Lung (tissue), 12 donors: ENCODE results near the gene CDKN2B. TPM values are rescaled to one million over a fixed set of nuclear protein-coding genes. Genes with fewer than 3 reads are reported as not detected.

Experiments
- ATAC-seq: fragments of 200-7000 bp; cut with Tn5 transposase; one replicate; pipeline ENCODE4 v1.9.1; 2020; ENCODE audit warnings: moderate number of reproducible peaks; ENCODE audit not compliant: insufficient read depth, low FRiP score
- DNase-seq, 3 donors: peaks; one replicate each; pipeline ENCODE4 v3.0.0-alpha.2; 2013 to 2017
- H3K27ac ChIP-seq, 2 donors: one replicate each; pipeline ENCODE4 v1.5.1; 2013; ENCODE audit warnings: mild to moderate bottlenecking in 2 of 2, moderate library complexity in 2 of 2, control low read depth in 1 of 2, inconsistent platforms in 1 of 2, low read depth in 1 of 2, low read length in 1 of 2
- H3K27me3 ChIP-seq, 3 donors: one replicate each; pipeline ENCODE4 v1.5.1; 2013; ENCODE audit warnings: low read length in 2 of 3; ENCODE audit not compliant: control insufficient read depth in 3 of 3, insufficient read depth in 3 of 3
- H3K36me3 ChIP-seq, 4 donors: one replicate each; pipeline ENCODE4 v1.5.1; 2013; ENCODE audit warnings: low read length in 4 of 4, mild to moderate bottlenecking in 1 of 4, moderate library complexity in 1 of 4; ENCODE audit not compliant: control insufficient read depth in 4 of 4, insufficient read depth in 4 of 4
- H3K4me1 ChIP-seq, 5 donors: one replicate each; pipeline ENCODE4 v1.5.1; 2013; ENCODE audit warnings: low read length in 5 of 5, mild to moderate bottlenecking in 2 of 5, moderate library complexity in 1 of 5; ENCODE audit not compliant: control insufficient read depth in 5 of 5, insufficient read depth in 5 of 5
- H3K4me3 ChIP-seq: one replicate; pipeline ENCODE4 v1.5.1; 2013; ENCODE audit warnings: mild to moderate bottlenecking, control low read depth, moderate library complexity
- H3K9ac ChIP-seq, 2 donors: one replicate each; pipeline ENCODE4 v1.5.1; 2013; ENCODE audit warnings: low read length in 2 of 2, control low read depth in 1 of 2; ENCODE audit not compliant: insufficient read depth in 1 of 2
- H3K9me3 ChIP-seq, 4 donors: one replicate each; pipeline ENCODE4 v1.5.1; 2013; ENCODE audit warnings: low read length in 3 of 4, mild to moderate bottlenecking in 1 of 4, moderate library complexity in 1 of 4; ENCODE audit not compliant: control insufficient read depth in 4 of 4, insufficient read depth in 3 of 4
- WGBS, 2 donors: extraction: QIAGEN DNeasy Blood & Tissue Kit; methylation state at CpG; one replicate each; pipeline ENCODE4 v1.1.7; 2013; 5-methylcytosine and 5-hydroxymethylcytosine counted together
- polyA plus RNA-seq, 2 donors: library from polyadenylated mRNA; stranded (reverse); fragments of 200-250 nt; gene quantifications; one replicate each; pipeline ENCODE4 v1.2.1, GENCODE V29; 2013
- total RNA-seq, 2 donors: library from RNA; depleted of rRNA in 1 of 2; stranded (reverse); fragments of >200 nt in 1 of 2; gene quantifications; one replicate each; pipeline ENCODE4 v1.2.1, GENCODE V29; 2014 to 2021
- TF ChIP-seq, protein P1 (sequence below): IDR thresholded peaks from 2 replicates; pipeline ENCODE4 v1.5.1; 2012; ENCODE audit warnings: mild to moderate bottlenecking; ENCODE audit errors: control extremely low read depth, extremely low read depth
- donor health status: control.
- donor health status: control.
- donor health status: Bipolar disorder and iron deficiency.
- donor health status: healthy.
- donor health status: DM: yes; HTN: yes; CAD: no.

CDKN2B gene
- total and polyA plus RNA-seq, 4 donors: 5.5 to 16.1 (median 11.2) TPM

GRCh38 chr9:21969011-21969940 lies 39.8 kb downstream of the CDKN2B start:
- H3K9me3 ChIP-seq: peaks cover 0 to 38% (median 0%) of the 10 kb centered on the region in 4 donors
- no peak overlapping the region for H3K9ac ChIP-seq
- peaks cover 0 to 14% (median 8%) of the 10 kb centered on the region in 5 donors for H3K4me1 ChIP-seq
- peaks cover 4 to 96% (median 93%) of the 10 kb centered on the region in 3 donors for H3K27me3 ChIP-seq
- ATAC-seq: no peak
- TF ChIP-seq, protein P1, sequence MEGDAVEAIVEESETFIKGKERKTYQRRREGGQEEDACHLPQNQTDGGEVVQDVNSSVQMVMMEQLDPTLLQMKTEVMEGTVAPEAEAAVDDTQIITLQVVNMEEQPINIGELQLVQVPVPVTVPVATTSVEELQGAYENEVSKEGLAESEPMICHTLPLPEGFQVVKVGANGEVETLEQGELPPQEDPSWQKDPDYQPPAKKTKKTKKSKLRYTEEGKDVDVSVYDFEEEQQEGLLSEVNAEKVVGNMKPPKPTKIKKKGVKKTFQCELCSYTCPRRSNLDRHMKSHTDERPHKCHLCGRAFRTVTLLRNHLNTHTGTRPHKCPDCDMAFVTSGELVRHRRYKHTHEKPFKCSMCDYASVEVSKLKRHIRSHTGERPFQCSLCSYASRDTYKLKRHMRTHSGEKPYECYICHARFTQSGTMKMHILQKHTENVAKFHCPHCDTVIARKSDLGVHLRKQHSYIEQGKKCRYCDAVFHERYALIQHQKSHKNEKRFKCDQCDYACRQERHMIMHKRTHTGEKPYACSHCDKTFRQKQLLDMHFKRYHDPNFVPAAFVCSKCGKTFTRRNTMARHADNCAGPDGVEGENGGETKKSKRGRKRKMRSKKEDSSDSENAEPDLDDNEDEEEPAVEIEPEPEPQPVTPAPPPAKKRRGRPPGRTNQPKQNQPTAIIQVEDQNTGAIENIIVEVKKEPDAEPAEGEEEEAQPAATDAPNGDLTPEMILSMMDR: no peak
- no peaks in the 10 kb centered on the region for H3K36me3 ChIP-seq
- DNase-seq: no peak
- no peak overlapping the region for H3K4me3 ChIP-seq
- no peak overlapping the region for H3K27ac ChIP-seq
- 7 to 9% methylated on average over 28 of the region's 28 CpGs for WGBS, 2 donors

DNA sequence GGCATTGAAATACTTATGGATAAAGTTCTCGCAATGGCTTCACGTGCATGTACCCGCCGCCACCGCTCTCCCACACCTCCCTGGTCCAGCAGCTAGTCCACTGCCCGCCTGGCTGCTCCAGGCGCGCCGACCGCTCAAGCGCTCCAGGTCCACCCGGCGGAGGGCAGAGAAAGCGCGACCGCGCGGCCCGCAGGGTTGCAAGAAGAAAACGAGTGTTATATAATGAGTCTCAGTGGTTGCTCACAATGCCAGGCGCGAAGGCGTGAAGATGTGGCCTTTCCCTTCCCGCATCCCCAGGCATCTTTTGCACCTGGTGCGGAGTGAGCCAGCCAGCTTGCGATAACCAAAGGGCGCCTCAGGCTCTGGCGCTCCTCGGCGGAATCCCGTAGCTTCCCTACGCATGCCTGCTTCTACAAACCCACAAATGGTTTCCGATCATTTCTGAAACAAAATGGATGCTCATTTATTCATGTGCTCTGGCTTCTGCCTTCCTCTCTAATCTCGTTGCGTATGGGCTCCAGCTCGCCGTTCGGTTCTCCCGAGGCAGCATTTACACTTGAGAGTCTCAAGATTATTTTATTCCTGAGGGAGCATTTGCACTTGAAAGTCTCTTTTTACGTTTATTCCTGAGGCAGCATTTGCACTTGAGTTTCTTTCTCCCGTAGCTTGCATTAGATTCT lies 40.6 kb downstream of the CDKN2B start:
- Histone ChIP-seq H3K27me3 (peaks cover 4 to 96% (median 86%) of the 10 kb centered on the region in 3 donors), H3K4me3 (no peak overlapping the region), H3K4me1 (peaks cover 0 to 14% (median 8%) of the 10 kb centered on the region in 5 donors), H3K36me3 (no peaks in the 10 kb centered on the region), H3K27ac (no peak overlapping the region), H3K9ac (no peak overlapping the region), H3K9me3 (peaks cover 0 to 38% (median 0%) of the 10 kb centered on the region in 4 donors)
- DNase-seq (peak in 1 of 3 donors; percentile 23), ATAC-seq (no peak)
- 5 to 10% methylated on average over 41 of the region's 41 CpGs for WGBS, 2 donors
- TF ChIP-seq, protein P1: no peak

DNA sequence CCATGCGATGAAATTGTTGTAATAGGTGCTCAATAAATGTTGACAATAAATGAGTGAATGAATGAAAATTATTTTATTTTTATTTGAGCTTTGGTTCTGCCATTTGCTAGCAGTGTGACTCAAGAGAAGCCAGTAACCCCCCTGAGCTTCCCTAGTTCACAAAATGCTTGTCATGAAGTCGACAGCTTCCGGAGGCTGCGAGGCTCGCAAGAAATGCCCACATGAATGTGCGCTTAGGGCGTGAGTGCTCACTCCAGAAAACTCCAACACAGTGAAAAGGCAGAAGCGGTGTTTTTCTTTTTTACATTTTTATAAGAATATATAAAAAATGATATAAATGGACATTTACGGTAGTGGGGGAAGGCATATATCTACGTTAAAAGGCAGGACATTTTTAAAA lies 41.4 kb downstream of the CDKN2B start:
- Histone ChIP-seq H3K9ac (no peak overlapping the region), H3K4me3 (no peak overlapping the region), H3K9me3 (peaks cover 0 to 38% (median 0%) of the 10 kb centered on the region in 4 donors), H3K4me1 (peaks cover 0 to 14% (median 8%) of the 10 kb centered on the region in 5 donors), H3K27me3 (peaks cover 4 to 91% (median 82%) of the 10 kb centered on the region in 3 donors), H3K27ac (no peak overlapping the region), H3K36me3 (no peaks in the 10 kb centered on the region)
- ATAC-seq: no peak
- DNase-seq: no peak
- 15 to 25% methylated on average over 10 of the region's 10 CpGs for WGBS, 2 donors
- TF ChIP-seq, protein P1: no peak
